DMS114 treated with DMSO at 0.1 percent for 48 hours (cell line): ENCODE data around the gene PIP5K1C.

Experiments used
- DNase-seq: peaks from one replicate; lab custom pipeline; 2025; ENCODE audit not compliant: unreplicated experiment; lab: John Stamatoyannopoulos, UW

Gene PIP5K1C

DNA sequence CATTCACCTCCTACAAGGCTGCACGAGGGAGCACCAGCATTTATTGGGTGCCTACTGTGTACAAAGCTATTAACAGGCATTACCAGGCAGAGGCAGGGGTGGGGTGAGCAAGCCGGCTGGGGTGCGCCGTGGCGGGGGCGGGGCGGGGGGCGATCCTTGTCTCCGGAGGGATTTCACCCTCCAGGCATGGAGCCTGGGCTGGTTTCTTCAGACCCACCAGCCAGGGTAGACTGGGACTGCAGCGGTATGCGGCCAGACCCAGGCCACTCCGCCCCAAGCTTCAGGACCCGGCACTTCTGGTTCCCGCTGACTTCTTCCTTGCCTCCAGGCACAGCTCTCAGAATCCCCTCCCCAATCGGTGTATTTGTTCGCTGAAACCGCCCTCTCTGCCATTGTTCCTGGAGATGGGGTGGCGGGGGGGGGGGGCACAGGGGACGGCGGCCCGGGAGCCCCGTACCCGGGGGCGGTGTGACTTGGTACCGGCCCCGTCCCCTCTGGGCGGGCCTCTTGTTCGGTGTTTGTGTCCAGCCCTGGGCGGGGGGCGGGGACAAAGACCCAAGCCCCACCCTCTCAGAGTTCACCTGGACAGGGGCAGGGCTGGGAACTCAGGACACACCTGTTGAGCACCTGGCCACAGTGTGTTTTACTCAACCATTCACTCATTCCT is 22.3 kb upstream of the PIP5K1C start:
- DNase-seq = no peak

DNA sequence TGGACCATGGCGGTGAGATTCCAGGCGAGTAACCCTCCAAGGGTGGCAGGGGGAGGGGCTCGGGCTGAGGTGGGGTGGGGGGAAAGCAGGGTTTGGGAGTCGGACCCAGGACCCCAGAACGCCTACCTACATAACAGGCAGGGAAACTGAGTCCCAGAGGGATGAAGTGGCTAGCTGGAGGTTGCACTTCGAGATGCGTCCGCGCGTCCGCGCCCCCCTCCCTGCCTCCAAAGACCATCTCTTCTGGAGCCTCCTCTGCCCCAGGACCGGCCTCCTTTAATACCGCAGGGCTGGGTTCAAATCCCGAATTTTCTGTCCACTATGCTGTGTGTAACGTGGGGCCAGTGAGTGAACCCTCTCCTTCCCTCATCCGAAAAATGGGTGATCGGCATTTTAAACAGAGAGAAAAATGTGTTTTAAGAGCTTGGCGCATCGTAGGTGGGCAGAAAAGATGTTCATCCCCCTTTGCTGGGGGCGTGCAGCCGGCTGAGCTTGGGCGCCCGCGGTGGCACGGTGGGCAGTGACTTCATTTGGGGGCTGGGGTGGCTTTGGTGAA is 21.7 kb upstream of the PIP5K1C start:
- DNase-seq = no peak

DNA sequence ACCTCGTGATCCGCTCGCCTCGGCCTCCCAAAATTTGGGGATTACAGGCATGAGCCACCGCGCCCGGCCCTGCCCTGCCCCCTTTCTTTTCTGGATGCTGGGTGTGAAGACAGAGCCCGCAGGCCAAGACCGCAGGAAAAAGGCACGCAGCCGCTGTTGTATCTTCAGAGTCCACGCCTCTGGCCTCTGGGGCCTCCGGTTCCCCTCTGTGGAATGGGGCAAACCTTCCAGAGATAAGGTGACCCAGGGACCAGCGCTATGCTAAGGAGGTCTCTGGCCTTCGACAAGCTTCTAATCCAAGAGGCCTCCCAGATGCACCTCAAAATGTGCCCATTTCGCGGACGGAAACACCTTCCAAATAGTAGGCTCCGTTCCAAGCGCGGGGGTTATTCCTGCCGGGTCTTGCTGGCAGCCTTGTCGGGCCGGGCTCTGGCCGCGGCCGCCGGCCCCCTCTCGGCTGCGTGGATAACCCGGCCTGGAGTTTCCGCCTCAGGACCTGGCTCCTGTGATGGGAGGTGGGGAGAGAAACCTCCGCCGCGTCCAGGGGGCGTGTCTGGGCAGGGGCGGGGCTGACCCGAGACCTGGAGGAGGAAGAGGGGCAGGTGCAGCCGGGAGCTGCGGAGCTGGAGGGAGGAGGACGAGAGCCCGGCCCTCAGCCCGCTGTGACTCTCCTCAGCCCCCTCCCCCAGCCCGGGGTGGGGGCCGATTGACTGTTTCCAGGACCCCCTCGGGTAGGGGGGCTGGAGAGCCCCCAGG is 21.0 kb upstream of the PIP5K1C start:
- DNase-seq = peak; percentile 54

DNA sequence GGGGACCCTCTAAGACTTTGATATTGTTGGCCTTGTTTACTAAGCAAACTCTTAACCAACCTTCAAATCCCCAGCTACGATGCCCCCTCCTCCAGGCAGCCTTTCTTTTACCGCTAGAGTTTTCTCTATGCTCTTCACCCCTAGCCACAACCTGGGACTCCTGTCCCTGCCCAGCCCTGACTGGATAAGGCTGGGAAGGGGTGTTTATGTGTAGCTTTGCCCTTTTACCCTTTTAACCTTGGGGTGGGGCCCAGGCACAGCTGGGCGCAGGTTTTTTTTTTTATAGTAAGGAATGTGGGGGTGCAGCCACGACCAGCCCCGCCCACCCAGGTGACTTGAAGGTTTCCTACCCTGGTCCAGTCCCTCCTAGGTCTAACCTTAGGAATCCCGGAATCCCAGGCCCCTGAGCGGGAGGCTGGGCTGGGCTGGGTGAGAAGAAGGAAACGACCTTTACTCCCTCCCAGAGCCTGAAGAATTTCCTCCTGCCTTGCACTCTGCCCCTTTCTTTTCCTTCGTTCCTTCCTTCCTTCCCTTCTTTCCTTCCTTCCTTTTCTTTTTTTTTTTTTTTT is 20.2 kb upstream of the PIP5K1C start:
- DNase-seq = no peak

DNA sequence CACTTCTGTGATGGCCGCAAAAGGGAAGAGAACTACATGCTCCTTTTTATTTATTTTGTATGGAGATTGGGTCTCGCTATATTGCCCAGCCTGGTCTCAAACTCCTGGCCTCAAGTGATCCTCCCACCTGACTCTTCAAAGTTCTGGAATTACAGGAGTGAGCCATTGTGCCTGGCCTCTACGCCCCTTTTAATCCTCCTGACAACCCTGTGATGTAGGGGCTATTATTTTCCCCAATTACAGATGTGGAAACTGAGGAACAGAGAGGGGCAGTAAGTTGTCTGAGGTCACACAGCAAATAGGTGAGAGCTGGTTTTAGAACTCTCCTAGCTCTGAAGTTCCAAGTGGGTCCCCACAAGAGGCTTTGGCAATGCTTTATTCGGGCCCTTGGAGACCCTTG is 19.6 kb upstream of the PIP5K1C start:
- no peak for DNase-seq

DNA sequence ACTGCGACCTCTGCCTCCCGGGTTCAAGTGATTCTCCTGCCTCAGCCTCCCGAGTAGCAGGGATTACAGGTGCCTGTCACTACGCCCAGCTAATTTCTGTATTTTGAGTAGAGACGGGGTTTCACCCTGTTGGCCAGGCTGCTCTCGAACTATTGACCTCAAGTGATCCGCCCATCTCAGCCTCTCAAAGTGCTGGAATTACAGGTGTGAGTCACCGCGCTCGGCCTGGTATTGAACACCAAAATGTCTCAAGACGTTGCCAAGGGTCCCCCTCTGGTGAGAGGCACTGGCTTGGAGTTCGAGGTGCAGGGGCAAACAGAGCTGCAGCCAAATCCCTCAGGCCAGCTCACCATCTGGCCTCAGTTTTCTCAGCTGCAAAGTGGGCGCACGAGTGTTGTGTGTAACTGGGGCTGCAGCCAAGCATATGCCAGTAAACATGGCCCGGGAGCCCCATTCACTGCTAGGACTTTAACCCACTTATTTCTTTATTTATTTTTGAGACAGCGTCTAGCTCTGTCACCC is 15.9 kb upstream of the PIP5K1C start:
- no peak for DNase-seq

DNA sequence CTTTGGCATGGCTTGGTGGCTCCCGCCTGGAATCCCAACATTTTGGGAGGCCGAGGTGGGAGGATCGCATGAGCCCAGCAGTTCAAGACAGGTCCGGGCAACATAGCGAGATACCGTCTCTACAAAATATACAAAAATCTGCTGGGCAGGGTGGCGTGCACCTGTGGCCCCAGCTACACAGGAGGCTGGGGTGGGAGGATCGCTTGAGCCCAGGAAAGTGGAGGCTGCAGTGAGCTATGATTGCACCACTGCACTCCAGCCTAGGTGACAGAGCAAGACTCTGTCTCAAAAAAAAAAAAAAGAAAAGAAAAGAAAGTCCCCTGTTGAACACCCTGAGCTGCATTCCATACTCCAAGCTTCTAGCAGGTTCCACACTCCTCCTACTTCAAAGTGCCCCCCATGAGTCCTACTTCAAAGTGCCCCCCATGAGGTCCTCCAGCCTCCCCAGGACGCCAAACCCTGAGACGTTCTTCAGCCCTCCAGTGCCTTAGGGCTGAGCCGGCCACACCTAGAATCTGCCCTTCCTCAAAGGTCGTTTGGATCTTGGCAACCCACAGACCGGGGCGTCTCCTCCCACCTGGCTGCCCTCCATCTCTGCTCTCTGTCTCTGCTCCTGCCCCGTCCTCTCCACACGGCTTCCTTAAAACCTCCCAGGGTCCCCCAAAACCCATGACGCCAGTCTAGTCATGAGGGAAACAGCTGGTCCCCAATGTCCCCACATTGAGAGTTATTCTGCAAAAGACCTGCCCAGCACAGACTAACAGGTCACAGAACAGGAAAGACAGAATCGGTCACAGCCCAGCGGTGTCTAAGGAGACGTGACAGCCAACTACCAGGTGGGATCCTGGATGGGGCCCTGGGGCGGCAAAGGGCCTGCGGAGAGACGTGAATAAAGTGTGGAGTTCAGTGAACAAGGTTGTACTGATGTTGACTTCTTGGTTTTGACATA is 12.7 kb upstream of the PIP5K1C start:
- DNase-seq = no peak

DNA sequence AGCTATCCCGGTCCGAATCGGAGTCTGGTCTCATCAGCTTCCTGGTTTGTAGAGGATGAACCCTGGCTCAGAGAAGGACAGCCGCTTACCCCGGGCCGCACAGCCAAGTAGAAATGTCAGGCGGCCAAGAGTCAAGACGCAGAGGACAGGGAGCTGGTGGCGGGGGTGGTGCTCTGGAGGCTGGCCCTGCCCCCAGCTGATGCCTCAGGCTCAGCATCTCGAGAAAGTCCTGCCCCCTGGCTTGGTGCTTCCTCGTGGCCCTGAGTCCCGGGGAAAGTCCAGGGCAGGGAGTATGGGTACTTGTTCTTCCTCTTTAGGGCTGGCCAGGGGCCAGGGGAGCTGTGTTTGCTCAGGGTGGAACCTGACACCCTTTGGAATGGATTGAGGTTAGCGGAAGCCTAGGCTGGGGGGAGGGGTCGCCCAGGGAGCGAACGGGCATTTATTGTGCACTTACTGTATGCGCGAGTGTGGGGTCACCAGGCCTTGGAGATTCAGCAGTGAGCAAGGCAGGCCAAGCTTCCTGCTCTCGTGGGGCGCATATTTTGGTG is 10.1 kb upstream of the PIP5K1C start:
- DNase-seq = no peak

DNA sequence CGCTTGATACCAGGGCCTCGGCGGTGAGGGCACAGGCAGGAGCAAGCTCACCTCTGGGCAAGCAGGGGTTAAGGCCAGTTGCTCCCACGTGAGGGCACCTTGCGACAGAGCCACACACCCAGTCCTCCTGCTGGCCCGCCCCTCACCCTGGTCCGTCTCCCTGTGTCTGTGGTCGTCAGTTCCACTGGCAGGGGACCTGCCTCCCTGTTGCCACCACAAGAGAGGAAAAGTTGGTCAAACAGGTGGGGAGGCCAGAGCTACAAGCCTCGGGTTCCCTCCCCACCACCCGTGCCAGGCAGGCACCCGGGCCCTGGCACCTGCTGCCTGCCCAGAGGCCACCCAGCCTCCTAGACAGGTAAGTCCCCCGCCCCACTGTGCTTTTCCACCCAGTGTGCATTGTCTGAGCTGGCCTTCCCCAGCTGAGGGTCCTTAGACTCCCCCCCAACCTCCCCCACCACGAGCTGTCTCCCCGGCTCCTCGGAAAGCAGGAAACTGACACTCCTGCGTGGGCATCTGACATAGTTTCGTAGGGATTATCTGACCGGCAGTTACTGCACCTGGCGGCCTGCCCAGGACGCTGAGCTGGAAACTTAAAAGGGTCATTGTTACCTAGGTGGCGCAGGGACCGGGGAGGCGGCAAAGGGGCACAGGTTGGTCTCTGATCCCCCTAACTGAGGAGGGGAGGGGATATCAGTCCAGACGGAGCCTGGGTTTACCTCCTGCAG is 8.1 kb upstream of the PIP5K1C start, which contains the start of gene TJP3:
TJP3 (plus strand) TSS at position 178 of the 725 bp plus-strand sequence. CDS start 20,049 bp downstream, outside the sequence.
- no peak for DNase-seq

DNA sequence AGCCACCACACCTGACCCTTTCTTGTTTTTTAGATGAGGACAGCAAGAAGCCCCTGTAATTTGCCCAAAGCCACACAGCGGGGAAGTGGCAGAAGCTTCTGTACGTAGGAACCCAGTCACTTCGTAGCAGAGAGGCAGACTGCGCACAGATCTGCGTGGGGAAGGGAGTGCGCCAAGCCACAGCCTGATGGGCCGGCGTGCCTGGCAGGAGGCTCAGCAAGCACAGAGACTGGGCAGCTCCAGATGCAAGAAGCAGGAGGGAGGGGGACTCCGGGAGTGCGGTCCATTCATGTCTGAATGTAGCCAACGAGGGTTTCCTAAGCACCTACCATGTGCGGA is 7.6 kb upstream of the PIP5K1C start:
- DNase-seq = no peak

DNA sequence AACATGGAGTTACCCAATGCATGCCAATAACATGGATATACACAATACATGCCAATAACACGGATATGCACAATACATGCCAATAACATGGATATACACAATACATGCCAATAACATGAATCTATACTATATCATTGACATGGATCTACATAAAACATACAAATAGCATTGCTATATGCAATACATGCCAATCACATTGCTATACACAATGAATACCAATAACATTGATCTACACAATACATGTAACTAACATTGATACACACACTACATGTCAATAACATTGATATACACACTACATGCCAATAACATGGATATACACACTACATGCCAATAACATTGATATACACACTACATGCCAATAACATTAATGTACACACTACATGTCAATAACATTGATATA is 932 bp upstream of the PIP5K1C start:
- no peak for DNase-seq

DNA sequence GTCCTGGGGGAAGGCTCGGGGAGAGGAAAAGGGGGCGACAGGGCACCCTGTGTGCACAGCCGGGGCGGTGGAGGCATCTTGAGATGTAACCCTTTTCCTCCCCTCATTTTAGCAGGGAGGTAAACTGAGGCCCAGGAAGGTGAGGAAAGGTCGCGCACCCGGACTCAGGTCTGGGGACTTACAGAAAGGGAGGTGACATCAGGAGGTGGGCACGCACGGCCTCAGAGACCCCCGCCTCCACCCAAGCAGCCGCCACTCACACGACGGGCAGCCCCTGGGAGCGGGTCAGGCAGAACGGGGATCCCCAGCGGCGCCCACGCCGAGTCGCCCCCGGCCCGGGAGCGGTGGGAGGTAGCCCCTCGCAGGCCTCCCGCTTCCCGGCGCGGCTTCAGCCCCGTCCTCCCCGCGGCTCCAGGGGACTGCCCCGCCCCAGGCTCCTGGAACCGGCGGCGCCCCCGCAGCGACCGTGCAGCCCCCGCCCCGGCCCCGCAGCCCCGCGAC is 477 bp downstream of the PIP5K1C start:
- no peak for DNase-seq

DNA sequence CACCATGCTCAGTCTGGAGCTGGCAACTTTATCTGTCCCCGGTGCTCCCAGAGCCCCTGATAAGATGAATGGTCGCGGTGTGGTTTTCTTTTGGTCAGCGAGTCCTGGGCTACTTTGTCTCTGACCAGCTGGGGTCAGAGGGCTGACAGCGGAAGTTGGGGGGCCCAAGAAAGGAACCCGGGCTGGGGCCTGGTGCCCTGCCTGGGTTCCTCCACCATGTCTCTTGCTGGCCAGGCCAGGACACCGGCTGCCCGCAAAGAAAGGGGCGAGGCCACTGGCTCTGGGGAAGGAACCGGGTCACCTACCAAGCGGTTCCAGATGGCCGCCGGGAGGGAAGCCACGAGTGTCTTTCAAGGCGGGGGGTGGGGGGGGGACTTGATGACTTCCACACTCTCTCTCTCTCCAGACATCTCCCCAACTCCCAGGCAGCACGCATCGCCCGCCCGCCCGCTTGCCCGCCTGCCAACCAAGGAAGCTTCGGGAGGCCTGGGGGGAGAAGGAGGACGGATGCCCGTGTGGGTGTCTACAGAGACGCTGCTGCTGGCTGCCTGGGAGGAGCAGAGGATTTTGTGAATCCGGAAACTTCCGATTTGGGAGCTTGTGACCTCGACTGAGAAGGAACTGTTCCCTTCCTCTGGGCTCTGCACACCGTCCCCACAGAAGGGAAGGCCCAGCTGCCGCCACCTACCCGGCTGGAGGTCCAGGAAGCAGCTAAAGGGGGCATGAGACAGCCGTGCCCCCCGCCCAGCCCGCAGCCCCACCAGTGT is 1.1 kb downstream of the PIP5K1C start:
- no peak for DNase-seq

DNA sequence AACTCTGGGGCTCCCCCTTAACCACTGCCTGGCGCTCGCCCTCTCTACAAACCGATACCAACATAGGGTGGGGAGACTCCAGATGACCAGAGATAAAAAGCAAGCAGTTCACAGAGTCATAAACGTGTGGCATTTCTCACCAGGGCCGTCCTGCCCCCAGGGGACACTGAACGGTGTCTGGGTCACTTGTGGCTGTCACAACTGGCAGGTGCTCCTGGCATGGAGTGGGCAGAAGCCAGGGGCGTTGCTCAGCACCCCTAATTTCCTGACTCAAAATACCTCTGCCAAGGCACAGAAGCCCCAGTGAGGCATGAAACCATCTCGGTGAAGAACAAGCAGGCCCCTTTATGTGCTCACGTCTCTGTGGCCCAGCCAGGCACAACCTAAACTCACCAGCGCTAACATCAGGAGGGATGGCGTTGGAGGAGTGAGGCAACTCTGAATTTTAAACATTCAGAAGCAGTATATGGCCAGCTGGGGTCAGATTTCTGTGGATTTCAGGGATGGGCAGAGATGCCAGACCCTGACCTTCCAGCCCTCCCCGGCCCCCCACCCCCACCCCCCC is 1.8 kb downstream of the PIP5K1C start:
- DNase-seq = no peak

DNA sequence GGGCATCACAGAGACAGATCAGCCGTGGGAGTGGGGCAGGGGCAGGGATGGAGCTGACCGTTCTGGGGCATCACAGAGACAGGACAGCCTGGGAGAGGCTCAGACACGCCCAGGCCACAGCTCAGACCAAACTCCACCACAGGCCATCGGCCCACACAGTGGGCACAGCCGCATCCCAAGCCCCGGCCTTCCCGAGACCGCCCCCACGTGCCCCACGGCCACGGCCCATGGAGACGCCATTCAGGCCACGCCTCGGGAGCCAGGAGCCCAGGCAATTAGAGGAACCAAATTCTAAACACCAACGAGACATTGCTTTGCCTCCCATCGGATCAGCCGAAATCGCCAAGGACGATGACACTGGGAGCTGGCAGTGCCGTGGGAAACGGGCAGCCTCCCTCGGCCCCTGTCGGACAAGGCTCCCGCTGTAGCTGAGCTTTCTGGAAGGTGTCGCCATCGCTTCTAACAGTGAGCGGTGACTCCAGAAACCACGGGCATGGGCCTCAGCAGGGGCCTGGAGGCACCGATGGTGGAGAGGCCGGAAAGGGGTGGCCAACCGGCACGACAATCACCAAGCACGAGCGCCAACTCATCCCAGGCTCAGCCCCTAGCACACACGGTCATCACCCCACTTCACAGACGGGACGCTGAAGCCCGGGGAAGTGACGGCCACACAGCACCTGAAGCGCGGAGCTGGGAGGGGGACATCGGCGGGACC is 2.4 kb downstream of the PIP5K1C start:
- no peak for DNase-seq

DNA sequence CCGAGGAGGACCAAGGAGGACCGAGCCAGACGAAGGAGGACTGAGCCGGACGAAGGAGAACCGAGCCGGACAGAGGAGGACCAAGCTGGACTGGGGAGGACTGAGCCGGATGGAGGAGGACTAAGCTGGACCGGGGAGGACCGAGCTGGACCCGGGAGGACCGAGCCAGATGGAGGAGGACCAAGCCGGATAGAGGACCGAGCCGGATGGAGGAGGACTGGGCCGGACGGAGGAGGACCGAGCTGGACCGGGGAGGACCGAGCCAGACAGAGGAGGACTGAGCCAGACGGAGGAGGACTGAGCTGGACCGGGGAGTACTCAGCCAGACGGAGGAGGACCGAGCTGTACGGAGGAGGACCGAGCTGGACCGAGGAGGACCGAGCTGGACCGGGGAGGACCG is 3.2 kb downstream of the PIP5K1C start:
- no peak for DNase-seq

DNA sequence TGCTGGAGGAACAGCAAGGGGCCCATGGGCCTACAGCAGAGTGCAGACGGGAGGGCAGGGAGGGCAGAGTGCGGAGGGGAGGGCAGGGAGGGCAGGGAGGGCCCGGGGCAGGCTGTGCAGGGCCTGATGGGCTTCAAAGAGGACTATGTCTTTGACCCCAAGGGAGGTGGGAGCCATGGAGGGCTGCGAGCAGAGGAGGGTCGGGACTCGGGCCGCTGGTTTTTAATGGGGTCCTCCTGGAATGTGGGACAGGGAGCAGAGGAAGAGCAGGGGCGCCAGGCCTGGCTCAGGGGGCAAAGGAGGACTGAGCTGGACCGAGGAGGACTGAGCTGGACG is 3.6 kb downstream of the PIP5K1C start:
- DNase-seq = no peak
